ENCODE measurements around the gene LRRC53.

GRCh38 chr1:74478979-74479378 is 33.4 kb downstream of the LRRC53 start:
- TF ChIP-seq CTCF (IDR thresholded peaks at IDR 0.05; ENCODE audit: poor library complexity) (no peak), EZH2 (IDR thresholded peaks at IDR 0.05; ENCODE audit: borderline replicate concordance) (no peak), EZH2phosphoT487 (IDR thresholded peaks at IDR 0.05; ENCODE audit: low read depth, severe bottlenecking, unreplicated experiment) (no peak)

Measured in hepatocyte (in vitro differentiated cells).